H9 (cell line): ENCODE results near the gene DCAF12. TPM values are rescaled to one million over a fixed set of nuclear protein-coding genes. Genes with fewer than 3 reads are reported as not detected.
"Not testable (repeated sequence)": the region's sequence is repeated elsewhere in the genome, so short reads cannot be mapped to it uniquely, and the experiment has no call there.

Experiments used
- DNase-seq: peaks from one replicate; pipeline ENCODE4 v3.0.0-alpha.2; 2017
- H2AFZ ChIP-seq: one replicate; pipeline ENCODE4 v1.6.1; 2013; ENCODE audit warnings: mild to moderate bottlenecking, low read length, control low read depth, moderate library complexity
- H2AK5ac ChIP-seq: 2 replicates; pipeline ENCODE4 v1.6.1; 2013; ENCODE audit warnings: low read length, control low read depth, mixed read lengths; ENCODE audit not compliant: insufficient read length
- H2BK120ac ChIP-seq: one replicate; pipeline ENCODE4 v1.6.1; 2013; ENCODE audit warnings: low read depth, mild to moderate bottlenecking, low read length, control low read depth, inconsistent platforms; ENCODE audit not compliant: poor library complexity, severe bottlenecking
- H2BK12ac ChIP-seq: 2 replicates; pipeline ENCODE4 v1.6.1; 2013; ENCODE audit warnings: low read length, control low read depth, mixed read lengths, low read depth; ENCODE audit not compliant: insufficient read length
- H2BK15ac ChIP-seq: 2 replicates; pipeline ENCODE4 v1.6.1; 2013; ENCODE audit warnings: low read depth, low read length, control low read depth
- H2BK20ac ChIP-seq: one replicate; pipeline ENCODE4 v1.6.1; 2013; ENCODE audit warnings: low read depth, mild to moderate bottlenecking, low read length, control low read depth, inconsistent platforms; ENCODE audit not compliant: poor library complexity, severe bottlenecking
- H2BK5ac ChIP-seq: 2 replicates; pipeline ENCODE4 v1.6.1; 2013; ENCODE audit warnings: low read length, control low read depth, mixed read lengths; ENCODE audit not compliant: insufficient read length
- H3K14ac ChIP-seq: 2 replicates; pipeline ENCODE4 v1.6.1; 2013; ENCODE audit warnings: low read length, control low read depth; ENCODE audit not compliant: insufficient read depth
- H3K18ac ChIP-seq: 2 replicates; pipeline ENCODE4 v1.6.1; 2013; ENCODE audit warnings: low read depth, mild to moderate bottlenecking, mixed read lengths, low read length, control low read depth; ENCODE audit not compliant: insufficient read length
- H3K23ac ChIP-seq: 2 replicates; pipeline ENCODE4 v1.6.1; 2013; ENCODE audit warnings: low read length, control low read depth, mixed read lengths, low read depth; ENCODE audit not compliant: insufficient read length
- H3K23me2 ChIP-seq: 2 replicates; pipeline ENCODE4 v1.6.1; 2013; ENCODE audit warnings: low read depth, mild to moderate bottlenecking, mixed read lengths, low read length, control low read depth; ENCODE audit not compliant: insufficient read length, poor library complexity, severe bottlenecking
- H3K27ac ChIP-seq: 2 replicates; pipeline ENCODE4 v1.5.1; 2013; ENCODE audit warnings: low read length, control low read depth, mixed read lengths, low read depth; ENCODE audit not compliant: insufficient read length
- H3K27me3 ChIP-seq: 2 replicates; pipeline ENCODE4 v1.6.1; 2013; ENCODE audit warnings: low read length, control low read depth, inconsistent platforms; ENCODE audit not compliant: insufficient read depth
- H3K4ac ChIP-seq: 2 replicates; pipeline ENCODE4 v1.6.1; 2013; ENCODE audit warnings: low read depth, mild to moderate bottlenecking, control low read depth, inconsistent platforms, low read length, moderate library complexity
- H3K4me1 ChIP-seq: 2 replicates; pipeline ENCODE4 v1.6.1; 2013; ENCODE audit warnings: low read length, control low read depth, inconsistent platforms; ENCODE audit not compliant: insufficient read depth
- H3K4me2 ChIP-seq: 2 replicates; pipeline ENCODE4 v1.6.1; 2013; ENCODE audit warnings: low read length, control low read depth, mixed read lengths; ENCODE audit not compliant: insufficient read length, insufficient read depth
- H3K56ac ChIP-seq: 2 replicates; pipeline ENCODE4 v1.6.1; 2013; ENCODE audit warnings: low read depth, mild to moderate bottlenecking, mixed read lengths, low read length, control low read depth; ENCODE audit not compliant: insufficient read length
- H3K79me1 ChIP-seq: 2 replicates; pipeline ENCODE4 v1.6.1; 2013; ENCODE audit warnings: low read depth, mild to moderate bottlenecking, moderate library complexity, low read length, control low read depth, inconsistent platforms; ENCODE audit not compliant: insufficient read depth, poor library complexity, severe bottlenecking
- H3K79me2 ChIP-seq: 2 replicates; pipeline ENCODE4 v1.6.1; 2013; ENCODE audit warnings: low read length, control low read depth, inconsistent platforms; ENCODE audit not compliant: insufficient read depth
- H3K9ac ChIP-seq: 2 replicates; pipeline ENCODE4 v1.6.1; 2013; ENCODE audit warnings: low read length, control low read depth, mixed read lengths; ENCODE audit not compliant: insufficient read length; ENCODE audit errors: extremely low read depth
- H3K9me3 ChIP-seq: one replicate; pipeline ENCODE4 v1.6.1; 2013; ENCODE audit warnings: low read depth, low read length, inconsistent platforms; ENCODE audit not compliant: control insufficient read depth
- H3T11ph ChIP-seq: one replicate; pipeline ENCODE4 v1.6.1; 2013; ENCODE audit warnings: mild to moderate bottlenecking, low read length, control low read depth, inconsistent platforms
- H4K20me1 ChIP-seq: one replicate; pipeline ENCODE4 v1.6.1; 2013; ENCODE audit not compliant: control insufficient read depth, insufficient read length, insufficient read depth
- H4K5ac ChIP-seq: 2 replicates; pipeline ENCODE4 v1.6.1; 2013; ENCODE audit warnings: low read depth, mild to moderate bottlenecking, mixed read lengths, low read length, control low read depth; ENCODE audit not compliant: insufficient read length
- H4K8ac ChIP-seq: replicated peaks from 2 replicates; pipeline ENCODE4 v1.6.1; 2013; ENCODE audit warnings: low read length, control low read depth, mixed read lengths, low read depth; ENCODE audit not compliant: insufficient read length
- H4K91ac ChIP-seq: 2 replicates; pipeline ENCODE4 v1.6.1; 2013; ENCODE audit warnings: low read depth, mild to moderate bottlenecking, moderate library complexity, mixed read lengths, low read length, control low read depth; ENCODE audit not compliant: insufficient read length
- H3K27ac Mint-ChIP-seq, 3 experiments: 2 replicates in 2 of 3; 3 replicates in 1 of 3; pipeline ENCODE4 v1.8.0; 2020 to 2021; ENCODE audit warnings: mixed read lengths in 3 of 3, mild to moderate bottlenecking in 1 of 3, moderate library complexity in 1 of 3
- H3K27me3 Mint-ChIP-seq: 2 replicates; pipeline ENCODE4 v1.8.0; 2021; ENCODE audit warnings: low read depth, mild to moderate bottlenecking, moderate library complexity, mixed read lengths
- H3K36me3 Mint-ChIP-seq, 3 experiments: 2 replicates in 2 of 3; 3 replicates in 1 of 3; pipeline ENCODE4 v1.8.0; 2020 to 2021; ENCODE audit warnings: low read depth in 3 of 3, mixed read lengths in 3 of 3; ENCODE audit not compliant: insufficient read depth in 1 of 3
- H3K4me1 Mint-ChIP-seq, 2 experiments: 2 replicates each; pipeline ENCODE4 v1.8.0; 2020; ENCODE audit warnings: mixed read lengths in 2 of 2
- H3K4me3 Mint-ChIP-seq, 2 experiments: 2 replicates in 1 of 2; 3 replicates in 1 of 2; pipeline ENCODE4 v1.8.0; 2020 to 2021; ENCODE audit warnings: mild to moderate bottlenecking in 2 of 2, mixed read lengths in 2 of 2, moderate library complexity in 1 of 2
- H3K9me3 Mint-ChIP-seq, 2 experiments: 2 replicates in 1 of 2; 3 replicates in 1 of 2; pipeline ENCODE4 v1.8.0; 2020; ENCODE audit warnings: mild to moderate bottlenecking in 2 of 2, mixed read lengths in 2 of 2, moderate library complexity in 1 of 2
- CTCF ChIP-seq: fragments of 200-600 bp; sonication (generic); conservative IDR thresholded peaks from 3 replicates; pipeline ENCODE4 v1.8.0; 2021; ENCODE audit warnings: antibody characterized with exemption, mild to moderate bottlenecking
- WGBS: extraction: QIAGEN DNeasy Blood & Tissue Kit; methylation state at CpG from one replicate; pipeline ENCODE4 v1.1.7; 2013; ENCODE audit warnings: missing lambda C conversion rate, low lambda C conversion rate, mixed read lengths; ENCODE audit not compliant: insufficient read length; ENCODE audit errors: extremely low coverage; 5-methylcytosine and 5-hydroxymethylcytosine counted together
- total RNA-seq: library from RNA; stranded (reverse); gene quantifications from 2 replicates; pipeline ENCODE4 v1.2.1, GENCODE V29; 2021

The DCAF12 gene
- total RNA-seq, 1 experiment from 2014 or later: 33.6 TPM

GRCh38 chr9:34139477-34140146 lies 13.1 kb upstream of the DCAF12 start:
- H4K20me1 ChIP-seq: no peaks in the 10 kb centered on the region
- no peak overlapping the region for H2BK120ac ChIP-seq
- H3K18ac ChIP-seq: no peak overlapping the region
- no peak overlapping the region for H3T11ph ChIP-seq
- no CpG with 5 or more reads among the region's 5 CpGs for WGBS
- H3K23ac ChIP-seq: no peak overlapping the region
- H3K4ac ChIP-seq: no peak overlapping the region
- H3K9ac ChIP-seq: no peak overlapping the region
- TF ChIP-seq CTCF: peak; percentile 40; the same call in 2 of the 3 replicates
- no peak overlapping the region for H2AK5ac ChIP-seq
- no peak overlapping the region for H4K91ac ChIP-seq
- no peaks in the 10 kb centered on the region for H3K27me3 Mint-ChIP-seq
- no peak overlapping the region for H4K8ac ChIP-seq
- no peaks in the 10 kb centered on the region for H3K79me1 ChIP-seq
- H3K14ac ChIP-seq: no peak overlapping the region
- no peak overlapping the region for H3K4me2 ChIP-seq
- no peak overlapping the region for H2BK15ac ChIP-seq
- no peak overlapping the region for H3K4me3 Mint-ChIP-seq
- H3K4me1 ChIP-seq: no peaks in the 10 kb centered on the region
- no peaks in the 10 kb centered on the region for H3K79me2 ChIP-seq
- no peak overlapping the region for H4K5ac ChIP-seq
- H2BK12ac ChIP-seq: no peak overlapping the region
- H3K4me1 Mint-ChIP-seq: peaks cover 0 to 4% of the 10 kb centered on the region in 2 experiments; a peak in 1 of 4 replicates
- no peak overlapping the region for H2BK5ac ChIP-seq
- no peak overlapping the region for H2AFZ ChIP-seq
- DNase-seq: no peak
- peaks cover 4 to 6% of the 10 kb centered on the region in 2 experiments; a peak in 4 of 5 replicates for H3K9me3 Mint-ChIP-seq
- H3K23me2 ChIP-seq: no peaks in the 10 kb centered on the region
- H2BK20ac ChIP-seq: no peak overlapping the region
- no peaks in the 10 kb centered on the region; a peak in 1 of 7 replicates for H3K36me3 Mint-ChIP-seq
- no peaks in the 10 kb centered on the region for H3K9me3 ChIP-seq
- no peak overlapping the region for H3K27ac Mint-ChIP-seq
- H3K27me3 ChIP-seq: no peaks in the 10 kb centered on the region
- no peak overlapping the region for H3K27ac ChIP-seq
- no peak overlapping the region for H3K56ac ChIP-seq

DNA sequence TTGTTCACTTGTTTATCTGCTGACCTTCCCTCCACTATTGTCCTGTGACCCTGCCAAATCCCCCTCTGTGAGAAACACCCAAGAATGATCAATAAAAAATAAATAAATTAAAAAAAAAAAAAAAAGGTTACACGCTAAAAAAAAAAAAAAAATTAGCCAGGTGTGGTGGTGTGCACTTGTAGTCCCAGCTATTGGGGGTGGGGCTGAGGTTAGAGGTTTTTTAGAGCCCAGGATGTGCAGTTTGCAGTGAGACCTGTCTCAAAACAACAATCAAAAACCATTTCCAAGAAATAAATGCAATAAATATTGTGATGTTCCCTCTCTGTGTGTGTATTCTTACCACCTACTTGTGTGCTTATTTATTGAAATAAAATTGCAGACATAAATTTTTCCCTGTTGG lies 12.1 kb upstream of the DCAF12 start:
- not testable (repeated sequence) for H3K4ac ChIP-seq, H2BK12ac ChIP-seq, H3K23ac ChIP-seq, H4K20me1 ChIP-seq, H3K56ac ChIP-seq, H3K27me3 Mint-ChIP-seq, H3K4me1 ChIP-seq, H3K4me1 Mint-ChIP-seq, H2BK120ac ChIP-seq, H2BK15ac ChIP-seq, H3K4me3 Mint-ChIP-seq, H2AK5ac ChIP-seq, H3K79me2 ChIP-seq, H3T11ph ChIP-seq, H3K18ac ChIP-seq, H2BK5ac ChIP-seq, DNase-seq, H3K79me1 ChIP-seq, H3K4me2 ChIP-seq, H2AFZ ChIP-seq, H4K91ac ChIP-seq, H3K27ac ChIP-seq, H3K14ac ChIP-seq, H2BK20ac ChIP-seq, H3K23me2 ChIP-seq, H3K27me3 ChIP-seq, H4K8ac ChIP-seq, H3K27ac Mint-ChIP-seq, H3K9me3 ChIP-seq, H4K5ac ChIP-seq, H3K36me3 Mint-ChIP-seq, H3K9ac ChIP-seq, H3K9me3 Mint-ChIP-seq
- no CpG with 5 or more reads among the region's 1 CpG for WGBS
